Ecto neural progenitor cell (in vitro differentiated cells): ENCODE measurements around the gene HOOK1.

ENCODE experiments used
- DNase-seq: peaks from one replicate; pipeline ENCODE4 v3.0.0-alpha.2; 2018; ENCODE audit warnings: low spot score

HOOK1 gene

GRCh38 chr1:59814901-59815825 is at the start of gene HOOK1:
Gene HOOK1, plus strand, starts transcription at chr1:59814949. Its CDS starts 169 bp downstream, at chr1:59815118.
- no peak for DNase-seq

DNA sequence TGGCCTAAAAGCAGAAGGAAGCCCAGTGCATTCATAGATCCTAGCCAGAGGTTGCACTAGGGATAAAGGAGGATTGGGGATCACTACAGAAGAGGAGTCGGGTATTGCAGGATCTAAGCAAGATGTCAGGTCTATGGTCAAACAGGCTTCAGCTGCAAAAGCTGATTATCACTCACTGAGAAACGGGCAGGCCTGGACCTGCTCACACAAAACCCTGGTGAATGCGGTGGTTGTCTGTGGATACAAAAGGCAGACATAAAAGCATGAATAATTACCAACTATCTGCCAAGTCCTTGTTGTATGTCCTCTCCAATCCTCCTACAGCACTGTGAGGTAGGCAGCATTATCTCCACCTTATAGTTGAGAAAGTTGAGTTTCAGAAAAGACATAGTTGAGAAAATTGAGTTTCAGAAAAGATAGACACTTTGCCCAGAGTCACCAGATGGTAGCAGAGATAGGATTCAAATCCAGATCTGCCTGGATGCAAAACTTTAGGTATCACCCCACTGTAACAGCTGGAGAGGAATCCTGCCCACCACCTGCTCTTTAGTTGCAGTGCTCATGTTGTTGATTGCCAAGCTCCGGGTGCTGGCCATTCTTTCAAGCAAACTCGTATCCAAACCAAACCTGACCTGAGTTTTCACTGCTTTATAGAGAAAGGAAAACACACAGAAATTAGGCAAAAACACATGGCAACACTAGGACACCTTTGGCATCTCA is 49.6 kb upstream of the HOOK1 start:
- no peak for DNase-seq

- DNase-seq: no peak
These were observed 48.4 kb upstream of the HOOK1 start for GRCh38 chr1:59766227-59766855.

- DNase-seq: no peak
These were observed 47.6 kb upstream of the HOOK1 start for GRCh38 chr1:59767119-59767518.

- no peak for DNase-seq
These were observed 45.7 kb upstream of the HOOK1 start for GRCh38 chr1:59768792-59769735.

- no peak for DNase-seq
These were observed 45.0 kb upstream of the HOOK1 start for GRCh38 chr1:59769736-59770095.

- no peak for DNase-seq
These were observed 43.4 kb upstream of the HOOK1 start for GRCh38 chr1:59771361-59771760.

- no peak for DNase-seq
These were observed 39.3 kb upstream of the HOOK1 start for GRCh38 chr1:59775480-59775879.

DNA sequence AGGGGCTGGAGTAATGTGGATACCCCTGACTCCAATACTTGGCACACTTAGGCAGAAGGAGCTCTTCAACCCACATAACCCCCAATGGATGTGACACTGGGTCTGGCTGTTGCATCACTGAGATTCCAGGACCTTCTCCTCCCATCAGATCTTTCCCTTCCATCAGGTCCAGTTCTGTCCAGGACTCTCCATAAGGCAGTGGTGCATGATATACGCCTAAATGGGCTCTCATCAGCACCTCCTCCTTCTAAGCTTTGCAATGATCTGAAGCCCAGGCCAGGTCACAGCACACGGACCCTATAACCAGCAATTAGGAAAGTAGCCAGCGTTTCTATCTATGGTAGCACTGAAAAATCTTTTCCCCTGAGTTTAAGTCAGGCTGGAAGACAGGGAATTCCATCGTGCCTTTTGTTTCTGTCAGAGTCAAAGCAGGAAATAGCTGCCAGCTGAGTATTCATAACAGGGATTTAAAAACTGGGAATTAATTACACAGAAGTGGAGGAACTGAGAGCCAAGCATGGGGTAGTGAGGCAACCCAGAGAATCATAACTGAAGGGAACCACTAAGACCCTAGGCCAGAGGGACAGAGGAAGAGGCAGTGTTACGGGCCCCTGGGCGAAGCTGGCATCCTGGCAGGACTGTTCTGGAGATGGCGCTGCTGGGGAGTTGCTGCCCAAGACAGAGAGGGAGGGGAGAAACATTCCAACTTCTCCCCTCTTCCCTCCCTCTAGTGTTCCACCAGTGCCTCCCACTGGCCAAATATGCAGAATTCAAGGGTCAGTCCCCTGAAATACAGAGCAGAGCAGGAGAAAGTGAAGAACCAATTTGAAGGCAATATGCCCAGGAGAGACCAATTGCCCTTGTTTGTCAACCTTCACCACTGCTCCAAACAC is 37.5 kb upstream of the HOOK1 start:
- DNase-seq: no peak

GRCh38 chr1:59779949-59780348 is 34.8 kb upstream of the HOOK1 start:
- DNase-seq: no peak

DNA sequence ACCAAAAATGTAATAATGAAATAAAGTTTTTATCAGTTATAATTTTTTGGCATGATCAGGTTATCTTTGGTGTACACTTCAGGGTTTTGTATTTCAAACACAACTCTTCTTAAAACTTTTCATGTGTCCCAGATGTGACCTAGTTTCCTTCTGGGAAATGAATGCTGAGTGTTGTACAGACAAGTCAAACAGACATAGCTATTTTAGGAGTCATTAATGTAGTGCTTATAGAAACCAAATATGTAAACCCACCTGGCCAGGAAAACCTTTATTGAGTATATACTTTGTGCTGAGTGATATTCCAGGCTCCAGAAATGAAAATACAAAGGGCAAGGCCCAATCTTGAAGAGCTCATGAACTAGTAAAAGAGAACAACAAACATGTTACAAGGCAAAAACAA is 25.9 kb upstream of the HOOK1 start:
- DNase-seq: no peak

DNA sequence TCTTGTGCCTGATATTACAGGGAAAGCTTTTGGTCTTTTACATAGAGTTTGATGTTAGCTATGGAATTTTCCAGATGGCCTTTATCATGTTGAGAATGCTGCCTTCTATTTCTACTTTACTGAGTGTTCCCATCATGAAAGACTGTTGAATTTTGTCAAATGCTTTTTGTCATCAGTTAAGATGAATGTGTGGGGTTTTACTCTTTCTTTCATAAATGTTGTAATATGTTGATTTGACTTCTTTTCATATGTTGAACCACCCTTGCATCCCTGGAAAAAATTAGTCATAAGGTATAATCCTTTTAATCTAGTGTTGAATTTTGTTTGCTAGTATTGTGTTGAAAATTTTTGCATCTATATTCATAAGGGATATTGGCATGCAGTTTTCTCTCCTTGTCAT is 16.1 kb upstream of the HOOK1 start:
- DNase-seq: no peak

GRCh38 chr1:59803458-59804038 is 11.2 kb upstream of the HOOK1 start:
- no peak for DNase-seq

GRCh38 chr1:59804301-59804700 is 10.4 kb upstream of the HOOK1 start:
- DNase-seq: no peak

DNA sequence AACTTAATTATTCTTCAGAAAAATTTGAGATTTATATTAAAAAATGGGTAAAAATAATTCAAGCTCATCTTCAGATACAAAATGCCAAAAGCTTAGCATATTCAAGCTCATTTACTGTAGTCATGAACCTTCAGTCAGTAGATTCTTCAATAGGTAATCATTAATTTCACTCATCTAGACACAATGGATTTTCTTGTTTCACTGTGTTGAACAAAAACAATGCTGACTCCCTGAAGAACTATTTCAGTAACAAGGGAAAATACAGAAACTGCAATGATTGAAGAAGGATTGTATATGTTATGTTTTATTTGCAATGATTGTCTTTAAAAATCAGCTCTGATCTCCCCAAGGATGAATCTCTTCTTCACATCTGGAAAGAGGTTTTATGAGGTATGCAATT is 9.2 kb upstream of the HOOK1 start:
- no peak for DNase-seq

DNA sequence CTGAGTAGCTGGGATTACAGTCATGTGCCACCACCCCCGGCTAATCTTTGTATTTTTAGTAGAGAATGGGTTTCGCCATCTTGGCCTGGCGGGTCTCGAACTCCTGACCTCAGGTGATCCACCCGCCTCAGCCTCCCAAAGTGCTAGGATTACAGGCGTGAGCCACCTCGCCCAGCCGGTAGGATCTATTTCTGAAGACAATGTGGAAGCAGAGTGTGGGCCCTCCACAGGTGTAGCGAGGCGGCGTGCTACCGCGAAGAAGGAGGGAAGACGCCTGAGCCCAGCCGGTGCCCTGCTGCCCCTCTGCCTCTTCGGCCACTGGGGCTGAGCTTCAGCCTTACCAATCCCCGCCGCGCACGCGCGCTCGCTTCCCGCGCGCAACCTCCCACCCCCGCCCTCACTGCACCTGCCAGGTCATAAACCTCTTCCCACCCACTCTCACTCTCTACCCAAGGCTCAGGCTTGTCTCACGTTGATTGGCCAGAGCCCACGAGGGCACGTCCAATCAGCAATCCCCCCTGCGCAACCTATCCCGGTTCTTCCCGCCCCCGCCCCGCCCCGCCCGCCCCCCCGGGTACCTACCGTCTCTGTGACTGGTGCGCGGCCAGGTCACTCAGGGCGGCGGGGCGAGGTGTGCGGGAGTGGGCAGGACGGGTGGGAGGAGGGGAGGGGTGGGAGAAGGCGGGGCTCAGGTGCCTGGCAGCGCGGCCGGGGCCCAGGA is 409 bp upstream of the HOOK1 start:
- peak; percentile 94 for DNase-seq

- DNase-seq: no peak
These were observed 1.1 kb downstream of the HOOK1 start for GRCh38 chr1:59815892-59816291.

GRCh38 chr1:59816318-59816878 is 1.6 kb downstream of the HOOK1 start:
- no peak for DNase-seq
